ENCODE measurements around the gene GPC6.
"Not testable (repeated sequence)": the region's sequence is repeated elsewhere in the genome, so short reads cannot be mapped to it uniquely, and the experiment has no call there.

Gene GPC6

GRCh38 chr13:94342436-94343242, 1116.0 kb downstream of the GPC6 start:
- no peak for DNase-seq

- DNase-seq = no peak
Observed at GRCh38 chr13:94343243-94343585, 1116.6 kb downstream of the GPC6 start.

DNA sequence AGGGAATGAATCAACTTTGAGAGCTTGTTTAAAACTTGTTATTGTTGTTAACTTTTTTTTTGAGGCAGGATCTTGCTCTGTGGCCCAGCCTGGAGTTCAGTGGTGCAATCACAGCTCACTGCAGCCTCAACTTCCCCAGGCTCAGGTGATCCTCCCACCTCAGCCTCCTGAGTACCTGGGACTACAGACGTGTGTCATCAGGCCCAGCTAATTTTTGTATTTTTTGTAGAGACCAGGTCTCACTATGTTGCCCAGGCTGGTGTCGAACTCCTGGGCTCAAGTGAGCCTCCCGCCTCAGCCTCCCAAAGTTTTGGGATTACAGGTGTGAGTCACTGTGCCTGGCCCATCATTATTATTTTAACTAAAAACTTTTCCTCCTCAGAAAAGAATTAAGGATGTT, 1117.1 kb downstream of the GPC6 start:
- not testable (repeated sequence) for DNase-seq

DNA sequence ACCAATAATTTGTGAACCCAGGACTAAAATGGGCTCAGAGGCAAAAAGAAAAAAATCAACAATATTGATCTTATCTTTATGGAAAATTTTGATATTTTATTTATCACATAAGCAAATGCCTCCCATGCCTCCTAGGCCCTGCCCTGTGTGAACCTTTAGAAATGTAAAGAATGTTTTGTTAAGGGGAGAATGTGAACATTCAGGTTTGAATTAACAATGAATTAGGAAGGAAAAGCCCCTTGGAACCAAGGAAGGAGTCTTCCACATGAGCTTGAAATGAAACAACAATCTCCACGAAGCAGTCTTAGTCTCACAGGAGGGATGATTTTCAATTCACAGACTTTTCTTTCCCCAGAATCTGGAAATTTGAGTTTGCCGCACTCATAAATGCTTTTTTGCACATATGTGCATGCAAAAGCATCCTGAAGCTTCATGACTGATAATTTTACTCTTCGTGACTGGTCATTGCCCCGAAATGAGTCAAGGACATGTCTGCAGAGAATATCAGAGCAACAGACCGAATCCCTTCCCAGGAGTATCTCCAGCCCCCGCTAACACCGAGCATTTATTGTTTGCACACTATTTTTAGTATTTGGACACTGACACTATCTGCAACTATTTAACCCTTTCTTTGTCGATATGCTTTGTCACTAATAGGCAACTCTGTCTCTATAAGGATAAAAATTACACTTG, 1117.7 kb downstream of the GPC6 start:
- DNase-seq = peak in 2 of 3 experiments; percentile 32 to 49

GRCh38 chr13:94345374-94346195, 1119.0 kb downstream of the GPC6 start:
- DNase-seq = peak; percentile 62 to 90 (median 73)

GRCh38 chr13:94346261-94347019, 1119.8 kb downstream of the GPC6 start:
- no peak for DNase-seq

- DNase-seq = no peak
Observed at GRCh38 chr13:94351292-94351990, 1124.8 kb downstream of the GPC6 start.

GRCh38 chr13:94352057-94352456, 1125.5 kb downstream of the GPC6 start:
- DNase-seq = no peak

- DNase-seq = no peak
Observed at GRCh38 chr13:94353167-94353710, 1126.6 kb downstream of the GPC6 start.

- DNase-seq = no peak
Observed at GRCh38 chr13:94359875-94360274, 1133.3 kb downstream of the GPC6 start.

GRCh38 chr13:94362411-94362909, 1135.9 kb downstream of the GPC6 start:
- DNase-seq = peak; percentile 83 to 97 (median 87)

DNA sequence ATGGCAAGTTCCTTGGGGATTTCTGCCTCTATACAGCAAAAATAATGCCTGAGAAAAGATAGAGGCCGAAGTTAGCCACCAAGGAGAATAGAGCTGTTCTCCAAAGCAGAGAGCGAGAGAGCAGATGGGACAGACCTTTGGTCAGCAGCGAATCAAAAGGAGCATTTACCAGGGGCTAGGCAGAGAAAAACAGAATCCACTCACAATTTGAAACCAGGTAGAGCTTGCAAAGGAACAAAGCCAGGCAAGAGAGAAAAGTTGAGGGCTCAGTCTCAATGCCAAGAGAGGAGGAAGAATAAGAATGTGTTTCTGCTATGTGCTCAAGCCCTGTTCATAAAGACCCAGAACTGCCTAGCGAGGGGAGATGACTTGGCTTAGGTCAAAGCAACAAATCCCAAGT, 1140.1 kb downstream of the GPC6 start:
- no peak for DNase-seq

GRCh38 chr13:94369972-94370436, 1143.4 kb downstream of the GPC6 start:
- DNase-seq = peak in 1 of 3 experiments; percentile 47

- DNase-seq = no peak
Observed at GRCh38 chr13:94371855-94372254, 1145.2 kb downstream of the GPC6 start.

DNA sequence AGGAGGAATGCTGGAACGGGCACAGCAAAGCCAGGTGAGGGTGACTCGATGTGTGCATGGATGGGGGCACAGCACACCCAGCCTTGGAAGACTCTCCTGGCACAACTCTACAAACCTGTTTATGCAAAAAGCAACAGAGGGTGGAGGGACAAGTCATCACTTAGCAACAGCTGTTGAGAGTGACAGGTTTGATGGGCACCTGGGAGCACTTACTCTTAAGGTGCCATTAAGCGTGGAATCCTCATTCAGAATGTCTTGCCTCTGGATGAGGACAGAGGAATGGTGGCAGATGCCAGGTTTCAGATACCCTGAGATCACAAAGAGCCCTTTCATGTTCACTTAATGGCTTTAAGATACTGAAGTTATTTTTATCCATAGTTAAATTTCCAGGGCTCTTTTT, 1155.9 kb downstream of the GPC6 start:
- DNase-seq = peak; percentile 36 to 96 (median 71)

GRCh38 chr13:94382960-94383359, 1156.4 kb downstream of the GPC6 start:
- no peak for DNase-seq

GRCh38 chr13:94384231-94384905, 1157.8 kb downstream of the GPC6 start:
- DNase-seq = no peak

GRCh38 chr13:94387047-94387446, 1160.4 kb downstream of the GPC6 start:
- no peak for DNase-seq

DNA sequence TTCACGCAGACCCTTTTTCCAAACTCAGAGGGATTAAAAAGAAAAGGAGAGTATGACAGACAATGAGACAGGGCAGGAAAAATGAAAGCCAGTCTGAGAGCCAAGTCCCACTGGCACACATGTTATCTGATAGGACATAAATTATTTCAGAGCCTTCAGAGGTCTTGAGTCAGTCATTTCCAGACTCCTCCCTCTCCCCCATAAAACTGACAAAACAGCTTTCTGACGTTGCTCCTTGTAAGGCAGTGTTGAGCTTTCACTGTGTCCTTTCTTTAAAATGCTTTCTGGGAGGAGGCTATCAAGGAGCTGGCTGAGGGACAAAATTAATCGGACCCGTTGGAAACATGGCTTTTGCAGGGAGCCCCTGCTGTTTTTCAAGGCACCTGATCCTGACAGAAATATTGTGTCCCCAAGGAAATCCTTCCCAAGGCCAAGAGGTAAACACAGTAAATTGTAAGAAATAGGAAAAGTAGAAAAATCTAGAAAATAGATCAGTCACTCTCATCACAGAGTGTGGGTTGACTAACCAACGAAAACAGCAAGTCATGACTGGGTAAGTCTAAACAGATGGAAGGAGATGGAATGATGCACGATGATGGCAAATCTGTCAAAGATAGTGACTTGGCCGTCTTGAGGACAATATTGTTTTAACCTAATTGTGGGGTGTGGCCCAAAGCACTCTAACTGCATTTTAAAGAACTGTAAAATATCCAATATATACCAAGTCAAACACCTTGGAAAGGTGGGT, 1163.2 kb downstream of the GPC6 start:
- peak in 1 of 3 experiments; percentile 19 for DNase-seq

- DNase-seq = no peak
Observed at GRCh38 chr13:94390881-94391280, 1164.3 kb downstream of the GPC6 start.
